Renal cortical epithelial cell (primary cell): ENCODE data around the gene SLC66A3. TPM values are rescaled to one million over a fixed set of nuclear protein-coding genes. Genes with fewer than 3 reads are reported as not detected.
A peak's percentile ranks its signal among the peaks of the same experiment; 100 is the strongest.

ENCODE experiments used
- DNase-seq: peaks from one replicate; pipeline ENCODE4 v3.0.0-alpha.2; 2011; ENCODE audit warnings: low read depth
- total RNA-seq: library from RNA; depleted of rRNA; stranded (reverse); fragments of >200 nt; gene quantifications from 2 replicates; pipeline ENCODE4 v1.2.3, GENCODE V29; 2014

Gene SLC66A3
- 36.1 and 81.1 TPM in 2 replicates for total RNA-seq

DNA sequence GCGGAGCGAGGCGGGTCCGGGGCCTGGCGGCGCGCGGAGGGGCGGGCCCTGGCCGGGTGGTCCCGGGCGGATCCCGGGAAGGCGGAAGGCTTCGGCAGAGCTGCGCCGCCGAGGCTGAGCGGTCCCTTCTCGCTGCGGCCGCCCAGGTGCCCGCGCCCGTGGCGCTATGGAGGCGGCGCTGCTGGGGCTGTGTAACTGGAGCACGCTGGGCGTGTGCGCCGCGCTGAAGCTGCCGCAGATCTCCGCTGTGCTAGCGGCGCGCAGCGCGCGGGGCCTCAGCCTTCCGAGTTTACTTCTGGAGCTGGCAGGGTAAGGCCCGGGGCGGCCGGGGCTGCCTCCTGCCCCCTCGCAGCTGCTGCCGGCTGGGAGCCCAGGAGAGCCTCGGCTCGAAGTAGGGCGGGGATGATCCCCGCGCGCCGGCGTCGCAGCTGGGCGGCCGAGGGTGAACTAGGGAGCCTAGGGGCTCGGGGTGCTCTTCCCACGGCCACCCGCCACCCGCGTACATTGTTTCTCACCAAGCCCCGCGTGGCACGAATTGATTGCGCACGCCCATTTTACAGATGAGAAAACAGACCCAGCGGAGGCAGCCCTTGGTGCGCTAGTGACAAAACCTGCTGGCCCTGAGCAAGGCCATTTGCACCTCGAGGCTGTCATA is at the start of gene SLC66A3:
Gene SLC66A3 (plus strand): TSS at position 87 of the 655 bp plus-strand sequence. CDS start 80 bp downstream, at position 167.
- DNase-seq, result peak; percentile 60

DNA sequence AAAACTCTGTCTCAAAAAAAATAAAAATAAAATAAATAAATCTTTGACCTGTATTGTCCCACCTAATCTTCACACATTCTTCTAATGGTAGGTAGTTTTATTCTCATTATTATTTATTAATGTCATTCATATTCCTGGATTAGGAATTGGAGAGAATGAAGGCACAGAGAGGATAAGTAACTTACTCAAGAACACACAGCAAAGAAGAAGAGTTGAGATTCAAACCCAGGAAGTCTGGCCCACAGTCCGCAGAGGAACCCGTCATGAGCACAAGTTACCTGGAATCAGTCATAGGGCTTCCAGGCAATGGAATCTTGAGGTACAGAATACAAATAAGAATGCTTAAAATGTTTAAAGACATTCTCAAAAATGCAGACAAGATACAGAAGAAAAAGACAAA is 46.3 kb upstream of the SLC66A3 start:
- no peak for DNase-seq

GRCh38 chr2:11112870-11113428 is 42.3 kb upstream of the SLC66A3 start:
- no peak for DNase-seq

- no peak for DNase-seq
These were observed 37.5 kb upstream of the SLC66A3 start for GRCh38 chr2:11117776-11118175.

DNA sequence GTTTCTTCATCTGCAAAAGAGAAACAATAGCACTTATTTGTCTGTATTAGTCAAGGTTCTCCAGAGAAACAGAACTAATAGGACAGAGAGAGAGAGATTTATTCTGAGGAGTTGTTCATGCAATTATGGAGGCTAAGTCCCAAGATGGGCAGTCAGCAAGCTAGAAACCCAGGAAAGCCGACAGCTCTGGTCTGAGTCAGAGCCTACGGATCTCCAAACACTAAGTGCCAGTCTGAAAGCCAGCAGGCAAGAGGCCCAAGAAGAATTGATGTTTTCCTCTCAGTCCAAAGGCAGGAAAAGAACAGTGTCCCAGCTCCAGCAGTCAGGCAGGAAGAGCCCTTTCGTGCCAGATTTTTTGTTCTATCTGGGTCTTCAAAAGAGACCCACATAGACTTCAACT is 36.5 kb upstream of the SLC66A3 start:
- DNase-seq, result no peak

DNA sequence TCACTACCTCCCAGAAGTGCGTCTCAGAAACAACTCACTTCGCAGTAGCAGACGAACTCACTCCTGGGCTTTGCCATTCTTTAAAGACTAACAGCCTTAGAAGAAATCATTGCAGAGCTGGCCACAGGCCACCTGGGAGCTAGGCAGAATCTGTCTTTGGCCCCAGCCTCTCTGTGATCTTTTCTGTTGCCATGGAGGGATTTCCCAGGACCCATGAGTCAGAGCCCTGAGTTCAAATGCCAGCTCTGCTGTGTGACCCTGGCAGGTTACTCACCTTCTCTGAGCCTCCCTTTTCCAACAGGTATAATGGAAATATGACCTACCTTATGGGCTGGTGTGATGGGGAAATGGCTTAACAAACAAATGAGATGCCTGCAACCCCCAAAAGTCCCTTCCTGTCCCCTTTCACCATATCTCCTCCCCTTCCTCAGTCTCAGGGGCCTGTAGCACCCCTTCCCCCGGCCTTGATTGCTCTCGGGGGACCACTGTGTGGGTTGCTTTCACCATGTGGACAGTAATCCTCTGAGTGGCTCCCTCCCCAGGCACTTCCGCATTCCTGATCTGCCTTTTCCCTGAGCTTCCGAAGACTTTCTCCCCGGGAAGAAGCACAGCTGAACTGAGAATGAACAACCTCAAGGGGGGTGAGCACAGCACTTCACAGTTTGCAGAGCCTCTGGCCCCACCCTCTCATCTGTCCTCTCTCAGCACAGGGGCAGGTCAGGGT is 34.0 kb upstream of the SLC66A3 start:
- DNase-seq, result no peak

DNA sequence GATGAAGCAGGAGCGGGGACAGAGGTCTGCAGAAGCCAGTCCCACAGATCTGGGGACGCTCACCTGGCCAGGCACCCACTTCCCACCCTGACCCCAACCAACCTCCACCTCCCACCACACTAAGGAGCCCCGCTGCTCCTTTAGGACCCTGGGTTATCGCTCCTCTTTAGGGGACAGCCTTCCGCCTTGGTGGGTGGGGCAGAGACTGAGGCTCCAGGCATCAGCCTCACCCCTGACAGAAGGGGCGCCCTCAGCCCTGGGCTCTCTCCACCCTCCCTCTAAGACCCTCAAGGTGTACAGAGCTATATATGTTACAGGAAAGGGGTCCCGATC is 33.5 kb upstream of the SLC66A3 start:
- DNase-seq, result no peak

DNA sequence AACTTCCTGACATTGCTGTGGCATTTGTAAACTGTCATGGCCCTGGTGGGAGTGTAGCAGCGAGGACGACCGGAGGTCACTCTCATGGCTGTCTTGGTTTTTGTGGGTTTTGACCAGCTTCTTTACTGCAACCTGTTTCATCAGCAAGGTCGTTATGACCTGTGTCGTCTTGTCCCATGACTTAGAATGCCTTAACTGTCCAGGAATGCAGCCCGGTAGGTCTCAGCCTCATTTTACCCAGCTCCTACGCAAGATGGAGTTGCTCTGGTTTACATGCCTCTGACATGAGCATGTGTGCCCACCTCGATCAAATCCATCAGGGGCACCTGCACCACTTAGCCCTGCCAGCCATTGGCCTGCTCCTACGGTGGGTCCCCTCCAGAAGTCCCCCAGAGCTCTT is 32.9 kb upstream of the SLC66A3 start:
- DNase-seq, result no peak

DNA sequence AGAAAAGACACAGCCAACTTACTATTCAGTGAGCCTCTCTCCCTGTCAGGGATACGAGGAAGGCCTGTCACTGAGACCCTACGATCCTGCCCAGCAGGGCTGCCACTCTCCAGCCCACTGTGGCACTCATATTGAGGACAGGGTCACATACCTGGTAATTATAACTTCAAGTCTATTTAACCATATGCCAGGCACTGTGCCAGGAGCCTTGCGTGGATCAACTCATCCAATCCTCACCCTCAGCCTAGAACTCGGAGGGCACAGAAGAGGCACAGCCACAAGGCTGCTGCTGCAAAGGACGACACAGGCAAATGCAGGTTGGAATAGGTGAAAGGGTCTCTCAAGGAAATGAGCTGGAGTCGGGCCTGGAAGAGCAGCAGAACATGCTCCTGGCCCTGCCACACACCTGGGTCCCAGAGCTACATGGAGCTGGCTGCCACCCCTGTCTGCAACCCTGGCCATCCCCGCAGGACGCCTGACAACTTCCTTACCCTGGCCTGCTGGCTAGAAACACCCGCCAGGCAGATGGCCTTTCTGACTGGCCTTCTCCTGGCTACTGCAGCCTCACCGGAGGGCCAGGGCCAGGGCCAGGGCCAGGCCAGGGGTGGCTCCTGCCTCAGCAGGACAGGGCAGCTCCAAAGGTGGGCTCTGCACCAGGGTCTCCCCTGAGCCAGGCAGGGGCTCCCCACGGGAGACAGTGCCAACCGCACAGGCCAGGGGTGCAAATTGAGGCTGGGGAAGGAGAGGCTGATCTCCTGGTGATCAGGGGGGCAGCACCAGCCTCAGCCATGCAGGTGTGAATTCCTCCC is 32.1 kb upstream of the SLC66A3 start:
- no peak for DNase-seq

- peak; percentile 22 for DNase-seq
These were observed 31.2 kb upstream of the SLC66A3 start for GRCh38 chr2:11123856-11124759.

DNA sequence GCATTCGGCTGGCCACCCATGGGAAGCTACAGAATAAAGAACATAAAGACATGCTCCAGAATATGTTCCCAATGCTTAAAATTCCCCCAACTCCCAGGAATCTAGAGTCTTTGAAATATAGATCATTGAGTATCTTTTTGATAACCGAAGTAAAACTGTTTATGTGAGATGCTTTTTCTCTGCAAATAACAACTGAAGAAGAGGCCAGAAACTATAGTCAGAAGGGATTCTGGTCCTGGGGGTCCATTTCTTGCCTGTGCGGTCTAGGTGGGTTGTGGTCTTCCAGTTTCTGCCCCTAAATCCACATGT is 30.6 kb upstream of the SLC66A3 start:
- no peak for DNase-seq

- DNase-seq, result no peak
These were observed 27.5 kb upstream of the SLC66A3 start for GRCh38 chr2:11127761-11128160.

DNA sequence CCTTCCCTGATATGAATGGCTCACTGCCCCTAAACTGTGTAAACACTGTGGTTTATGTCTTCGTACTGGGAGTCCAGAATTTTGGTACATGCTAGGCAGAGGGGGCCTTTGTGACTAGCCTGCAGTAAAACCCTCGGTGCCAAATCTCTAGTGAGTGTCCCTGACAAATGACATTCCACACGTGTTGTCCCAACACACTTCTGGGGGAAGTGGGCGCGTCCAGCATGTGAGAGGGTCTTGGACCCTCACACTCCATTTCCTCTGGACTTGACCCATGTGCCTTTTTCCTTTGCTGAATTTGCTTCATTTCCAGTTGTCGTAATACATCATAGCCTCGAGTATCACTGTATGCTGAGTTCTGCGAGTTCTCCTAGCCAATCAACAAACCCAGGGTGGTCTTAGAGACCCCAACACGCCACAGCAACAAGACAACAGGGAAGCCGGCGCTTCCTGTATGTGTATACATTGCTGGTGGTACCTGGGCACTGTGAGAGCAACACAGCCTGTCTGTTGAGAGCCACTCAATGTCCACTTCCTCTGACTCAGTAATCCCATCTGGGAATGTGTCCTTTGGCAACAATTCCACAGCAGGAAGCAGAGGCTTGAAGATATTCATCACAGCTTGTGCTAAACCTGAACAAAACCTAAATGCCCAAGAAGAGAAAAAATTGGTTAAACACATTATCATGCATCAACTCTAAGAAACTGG is 26.9 kb upstream of the SLC66A3 start:
- peak; percentile 25 for DNase-seq

DNA sequence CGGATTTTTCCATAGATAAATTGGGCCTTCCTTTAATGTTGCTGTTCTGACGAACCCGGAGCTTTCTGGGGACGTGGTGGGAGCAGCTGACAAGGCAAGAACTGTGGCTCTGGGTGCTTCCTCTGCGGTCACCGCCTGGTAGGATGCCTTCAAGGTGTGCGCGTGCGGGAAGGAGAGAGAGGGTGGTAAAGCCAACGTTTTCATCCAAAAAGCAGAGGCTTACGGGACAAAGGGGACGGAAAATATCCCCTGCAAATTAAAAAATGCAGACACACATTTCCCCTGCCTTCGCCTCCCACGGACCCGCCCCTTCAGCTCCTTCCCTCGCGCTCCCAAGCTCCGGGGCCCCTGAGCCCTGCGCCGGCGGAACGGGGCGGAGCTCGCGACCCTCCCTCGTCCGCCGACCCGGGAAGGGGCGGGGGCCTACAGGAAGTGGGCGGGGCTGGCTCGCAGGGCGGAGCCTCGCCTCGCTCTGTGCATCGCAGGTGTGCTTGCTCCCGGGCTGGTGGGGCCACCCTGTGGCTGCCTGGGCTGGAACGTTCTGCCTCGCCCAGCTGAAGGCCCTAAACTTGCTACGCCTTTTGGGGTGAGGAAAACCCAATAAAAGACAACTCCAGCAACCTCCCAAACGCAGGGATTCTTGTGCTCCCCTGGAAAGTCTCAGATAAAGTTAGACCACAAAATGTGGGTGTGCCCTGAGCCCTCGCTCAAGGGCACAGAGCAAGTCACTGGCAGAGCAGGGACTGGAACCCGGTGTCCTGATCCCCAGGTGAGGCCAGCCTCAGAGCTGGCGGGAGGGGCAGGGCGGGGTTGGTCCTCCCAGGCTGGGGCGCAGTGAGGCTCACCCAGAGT is 25.4 kb upstream of the SLC66A3 start:
- no peak for DNase-seq

GRCh38 chr2:11131166-11131920 is 23.9 kb upstream of the SLC66A3 start:
- no peak for DNase-seq

- no peak for DNase-seq
These were observed 23.1 kb upstream of the SLC66A3 start for GRCh38 chr2:11132036-11132671.

DNA sequence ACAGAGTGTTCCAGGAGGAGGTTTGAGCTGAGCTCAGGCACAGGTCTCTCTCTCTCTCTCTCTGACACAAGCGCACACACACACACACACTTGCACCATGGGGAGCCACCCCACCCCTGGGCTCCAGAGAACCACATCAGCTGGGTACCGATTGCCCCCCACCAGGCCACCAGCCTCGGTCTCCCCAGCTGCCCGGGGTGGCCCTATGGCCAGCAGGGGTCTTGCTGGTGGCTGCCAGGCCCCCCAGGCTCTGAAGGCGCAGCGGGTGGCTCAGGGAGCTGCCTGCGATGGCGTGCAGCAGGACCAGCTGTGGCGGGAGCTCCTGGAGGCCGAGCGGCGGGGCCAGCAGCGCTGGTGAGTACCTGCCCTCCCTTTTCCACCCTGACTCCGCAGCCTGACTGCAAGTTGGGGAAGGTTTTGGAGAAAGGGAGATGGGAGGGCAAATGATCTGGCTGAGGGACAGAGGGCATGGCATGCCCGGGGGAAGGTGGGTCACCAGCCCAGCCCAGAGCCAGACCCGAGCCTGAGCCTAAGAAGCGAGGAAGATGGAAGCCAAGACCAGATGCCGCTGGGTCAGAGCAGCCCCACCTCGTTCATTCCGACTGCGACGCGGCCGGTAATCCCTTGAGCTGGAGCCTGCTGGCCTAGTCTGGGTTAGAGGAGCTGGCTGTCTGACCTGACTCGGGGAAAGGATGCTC is 21.9 kb upstream of the SLC66A3 start:
- DNase-seq, result no peak

DNA sequence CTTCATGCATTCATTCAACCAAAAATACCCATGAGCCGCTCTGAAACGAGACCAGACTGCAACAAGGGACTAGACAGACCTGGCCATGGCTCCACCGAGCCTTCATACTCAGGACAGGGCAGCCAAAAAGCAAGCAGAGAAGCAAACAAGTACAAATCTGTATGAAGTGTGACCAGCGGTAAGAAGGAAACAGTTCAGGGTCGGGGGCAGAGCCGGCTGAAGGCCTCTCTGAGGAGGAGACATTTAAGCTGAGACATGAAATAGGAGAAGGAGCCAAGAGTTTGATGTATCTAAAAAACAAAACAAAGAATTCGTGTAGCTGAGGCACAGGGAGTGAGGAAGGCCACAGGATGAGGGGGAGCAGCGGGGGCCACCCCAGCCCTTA is 21.3 kb upstream of the SLC66A3 start:
- no peak for DNase-seq
